ENCODE measurements around the gene SORBS2. TPM values are rescaled to one million over a fixed set of nuclear protein-coding genes. Genes with fewer than 3 reads are reported as not detected.

The SORBS2 gene
- total RNA-seq, 1 experiment from 2014 or later, result 0.34 TPM

GRCh38 chr4:185709802-185710486, 102.0 kb downstream of the SORBS2 start:
- H3K4me1 ChIP-seq (ENCODE audit: control insufficient read depth in 1 of 2, insufficient read depth in 2 of 2, low read length in 2 of 2), result no peaks in the 10 kb centered on the region
- no peaks in the 10 kb centered on the region for H3K9me3 ChIP-seq (ENCODE audit: control insufficient read depth in 1 of 2, insufficient read depth in 1 of 2, low read depth in 1 of 2, low read length in 2 of 2)
- H3K27ac ChIP-seq (ENCODE audit: low read depth, low read length), result no peak overlapping the region
- ChIA-PET CTCF (no interaction called here), RAD21 (ENCODE audit: low non-redundant PET in 1 of 2, low total read pairs in 2 of 2, uncharacterized antibody in 2 of 2, unreplicated experiment in 2 of 2) (no interaction called here), POLR2A (no interaction called here)
- no peak overlapping the region for H3K4me3 ChIP-seq (replicated peaks in 1 of 2; ENCODE audit: low read depth in 1 of 2, low read length in 2 of 2)
- TF ChIP-seq YY1 (IDR thresholded peaks at IDR 0.05; ENCODE audit: extremely low read depth, insufficient replicate concordance, low read depth, low read length) (no peak), CEBPB (IDR thresholded peaks at IDR 0.05; ENCODE audit: low read depth) (no peak), ELF1 (IDR thresholded peaks at IDR 0.05; ENCODE audit: borderline replicate concordance, low read depth) (no peak), RAD21 (IDR thresholded peaks at IDR 0.05; ENCODE audit: low read depth) (no peak), ZNF274 (IDR thresholded peaks at IDR 0.05; ENCODE audit: low read depth, low read length) (no peak), ZFX (IDR thresholded peaks at IDR 0.05) (no peak), SIN3A (IDR thresholded peaks at IDR 0.05; ENCODE audit: low read depth) (no peak), JUND (IDR thresholded peaks at IDR 0.05) (no peak), SP1 (IDR thresholded peaks at IDR 0.05; ENCODE audit: low read depth) (no peak), EZH2 (IDR thresholded peaks at IDR 0.05) (no peak), TCF7L2 (IDR thresholded peaks at IDR 0.05; ENCODE audit: borderline replicate concordance, extremely low read depth, insufficient read depth, insufficient read length) (no peak), EZH2phosphoT487 (IDR thresholded peaks at IDR 0.05; ENCODE audit: borderline replicate concordance) (no peak)
- TF ChIP-seq, protein P1, sequence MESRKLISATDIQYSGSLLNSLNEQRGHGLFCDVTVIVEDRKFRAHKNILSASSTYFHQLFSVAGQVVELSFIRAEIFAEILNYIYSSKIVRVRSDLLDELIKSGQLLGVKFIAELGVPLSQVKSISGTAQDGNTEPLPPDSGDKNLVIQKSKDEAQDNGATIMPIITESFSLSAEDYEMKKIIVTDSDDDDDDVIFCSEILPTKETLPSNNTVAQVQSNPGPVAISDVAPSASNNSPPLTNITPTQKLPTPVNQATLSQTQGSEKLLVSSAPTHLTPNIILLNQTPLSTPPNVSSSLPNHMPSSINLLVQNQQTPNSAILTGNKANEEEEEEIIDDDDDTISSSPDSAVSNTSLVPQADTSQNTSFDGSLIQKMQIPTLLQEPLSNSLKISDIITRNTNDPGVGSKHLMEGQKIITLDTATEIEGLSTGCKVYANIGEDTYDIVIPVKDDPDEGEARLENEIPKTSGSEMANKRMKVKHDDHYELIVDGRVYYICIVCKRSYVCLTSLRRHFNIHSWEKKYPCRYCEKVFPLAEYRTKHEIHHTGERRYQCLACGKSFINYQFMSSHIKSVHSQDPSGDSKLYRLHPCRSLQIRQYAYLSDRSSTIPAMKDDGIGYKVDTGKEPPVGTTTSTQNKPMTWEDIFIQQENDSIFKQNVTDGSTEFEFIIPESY (IDR thresholded peaks at IDR 0.05; ENCODE audit: extremely low read depth, insufficient replicate concordance, low read length), result no peak
- intact Hi-C loops (cut with micrococcal nuclease), result no loop called here
- H3K27me3 ChIP-seq (ENCODE audit: insufficient read depth, low read length), result no peaks in the 10 kb centered on the region
- ATAC-seq, result no peak
- no peak overlapping the region for H3K9ac ChIP-seq (ENCODE audit: low read length)
- no peak for DNase-seq (ENCODE audit: low read depth, low spot score)
- no peaks in the 10 kb centered on the region for H3K36me3 ChIP-seq (ENCODE audit: control insufficient read depth in 1 of 2, insufficient read depth in 2 of 2, low read length in 2 of 2)
- H4K20me1 ChIP-seq (ENCODE audit: insufficient read depth), result no peaks in the 10 kb centered on the region
- no TSS peak for BruUV-seq (replicated peaks)
- no peak overlapping the region for H3K4me2 ChIP-seq (ENCODE audit: low read length)
- no peaks in the 10 kb centered on the region for H3K79me2 ChIP-seq (ENCODE audit: insufficient read depth, low read length)
- H2AFZ ChIP-seq (ENCODE audit: low read depth, low read length, poor library complexity, severe bottlenecking), result no peak overlapping the region
- no peaks in the 10 kb centered on the region for H3K9me2 ChIP-seq (ENCODE audit: insufficient read depth)
